GM12878 (cell line): ENCODE measurements around the gene GYPC. TPM values are rescaled to one million over a fixed set of nuclear protein-coding genes. Genes with fewer than 3 reads are reported as not detected.

Source experiments
- ATAC-seq: fragments of 200-7000 bp; cut with Tn5 transposase; 3 replicates; pipeline ENCODE4 v1.9.1; 2020; ENCODE audit warnings: mild to moderate bottlenecking, moderate library complexity
- BruUV-seq: library from RNA; stranded (reverse); fragments of 400-500 nt; replicated peaks from 2 replicates; lab custom pipeline; 2021; lab: Mats Ljungman, UMichigan
- CTCF ChIA-PET: fragments of 300-600 bp; sonication (Branson Sonifier 250); formaldehyde crosslinking; extraction: SDS; loops from one replicate; lab custom pipeline; 2021; ENCODE audit warnings: inconsistent platforms; lab: Yijun Ruan, JAX
- POLR2A ChIA-PET: fragments of 350-600 bp; formaldehyde crosslinking; extraction: SDS; loops from one replicate; lab custom pipeline; 2021; ENCODE audit warnings: inconsistent platforms; lab: Charles Lee
- RAD21 ChIA-PET: fragments of 300-600 bp; sonication (Branson Sonifier 250); formaldehyde crosslinking; loops from one replicate; lab custom pipeline; 2023; ENCODE audit warnings: antibody characterized with exemption; ENCODE audit not compliant: unreplicated experiment; lab: Charles Lee
- SMC1A ChIA-PET: fragments of 300-600 bp; sonication (Branson Sonifier 250); formaldehyde crosslinking; loops from one replicate; lab custom pipeline; 2023; ENCODE audit not compliant: unreplicated experiment, uncharacterized antibody; lab: Charles Lee
- DNase-seq: peaks from one replicate; pipeline ENCODE4 v3.0.0-alpha.2; 2011; ENCODE audit warnings: low read depth, low spot score
- FAIRE-seq: peaks from 3 replicates; lab custom pipeline; 2011; peaks lifted over from hg19 to GRCh38; lab: Jason Lieb, UNC
- H2AFZ ChIP-seq: 2 replicates; pipeline ENCODE4 v1.6.0; 2011; ENCODE audit warnings: low read depth, low read length, control low read depth; ENCODE audit not compliant: control insufficient read depth
- H3K27ac ChIP-seq: 2 replicates; pipeline ENCODE4 v1.5.1; 2011; ENCODE audit warnings: control low read depth; ENCODE audit not compliant: control insufficient read depth, insufficient read depth
- H3K27me3 ChIP-seq, 2 experiments: replicated peaks in 1 of 2; 2 replicates each; pipeline versions ENCODE4 v1.6.0 to v1.6.1; 2011; ENCODE audit warnings: low read length in 1 of 2; ENCODE audit not compliant: control insufficient read depth in 2 of 2, insufficient read depth in 2 of 2
- H3K36me3 ChIP-seq, 2 experiments: 2 replicates each; pipeline ENCODE4 v1.5.1; 2011; ENCODE audit warnings: low read length in 1 of 2; ENCODE audit not compliant: control insufficient read depth in 2 of 2, insufficient read depth in 2 of 2
- H3K4me1 ChIP-seq: 2 replicates; pipeline ENCODE4 v1.6.1; 2011; ENCODE audit warnings: mild to moderate bottlenecking, low read length, moderate library complexity, mixed read lengths; ENCODE audit not compliant: control insufficient read depth, insufficient read depth
- H3K4me2 ChIP-seq: 2 replicates; pipeline ENCODE4 v1.6.0; 2011; ENCODE audit warnings: control low read depth; ENCODE audit not compliant: control insufficient read depth, insufficient read depth
- H3K4me3 ChIP-seq: fragments of 200-600 bp; sonication (generic); 2 replicates; pipeline ENCODE4 v1.5.1; 2016
- H3K79me2 ChIP-seq: 2 replicates; pipeline ENCODE4 v1.6.0; 2011; ENCODE audit warnings: low read length; ENCODE audit not compliant: control insufficient read depth, insufficient read depth
- H3K9ac ChIP-seq: 2 replicates; pipeline ENCODE4 v1.8.0; 2011; ENCODE audit warnings: low read length, control low read depth, mixed read lengths; ENCODE audit not compliant: control insufficient read depth, insufficient read depth
- H3K9me3 ChIP-seq: replicated peaks from 3 replicates; pipeline ENCODE4 v1.5.1; 2011; ENCODE audit warnings: mild to moderate bottlenecking, low read length; ENCODE audit not compliant: control insufficient read depth, insufficient read depth
- H4K20me1 ChIP-seq: 2 replicates; pipeline ENCODE4 v1.6.0; 2011; ENCODE audit not compliant: control insufficient read depth, insufficient read depth
- BCL3 ChIP-seq: IDR thresholded peaks from 2 replicates; pipeline ENCODE4 v1.6.1; 2011; ENCODE audit warnings: borderline replicate concordance, low read depth, mild to moderate bottlenecking, moderate library complexity, low read length; ENCODE audit not compliant: insufficient read depth, poor library complexity, severe bottlenecking
- CHD4 ChIP-seq: fragments of 200-600 bp; sonication (generic); IDR thresholded peaks from 2 replicates; pipeline ENCODE4 v1.6.1; 2016; ENCODE audit warnings: mild to moderate bottlenecking
- ETV6 ChIP-seq, 2 experiments: fragments of 450-650 bp in 1 of 2; IDR thresholded peaks in 1 of 2; conservative IDR thresholded peaks in 1 of 2; 2 replicates each; pipeline ENCODE4 v1.6.1; 2014; ENCODE audit warnings: antibody characterized with exemption in 1 of 2, borderline replicate concordance in 1 of 2, low read depth in 1 of 2, mild to moderate bottlenecking in 1 of 2, moderate library complexity in 1 of 2
- LARP7 ChIP-seq: fragments of 450-650 bp; IDR thresholded peaks from 2 replicates; pipeline ENCODE4 v1.6.1; 2017; ENCODE audit warnings: mild to moderate bottlenecking
- NFYA ChIP-seq: IDR thresholded peaks from 2 replicates; pipeline ENCODE4 v1.6.1; 2011; ENCODE audit warnings: low read depth, mild to moderate bottlenecking, low read length, improper control_type of control experiment, borderline replicate concordance
- PKNOX1 ChIP-seq: fragments of 450-650 bp; IDR thresholded peaks from 2 replicates; pipeline ENCODE4 v1.6.1; 2016; ENCODE audit warnings: mild to moderate bottlenecking
- PML ChIP-seq: IDR thresholded peaks from 2 replicates; pipeline ENCODE4 v1.6.1; 2012; ENCODE audit warnings: low read length, inconsistent platforms
- POU2F2 ChIP-seq: IDR thresholded peaks from 3 replicates; pipeline ENCODE4 v1.6.1; 2011; ENCODE audit warnings: low read depth, mild to moderate bottlenecking, low read length, borderline replicate concordance
- RELA ChIP-seq: fragments of 450-650 bp; IDR thresholded peaks from 2 replicates; pipeline ENCODE4 v1.8.0; 2014; ENCODE audit warnings: borderline replicate concordance; ENCODE audit not compliant: partially characterized antibody
- RFX5 ChIP-seq: IDR thresholded peaks from 2 replicates; pipeline ENCODE4 v1.6.1; 2011; ENCODE audit warnings: low read depth, low read length, improper control_type of control experiment
- SMAD5 ChIP-seq: IDR thresholded peaks from 2 replicates; pipeline ENCODE4 v1.6.1; 2016; ENCODE audit warnings: antibody characterized with exemption, low read depth
- SPI1 ChIP-seq: IDR thresholded peaks from 2 replicates; pipeline ENCODE4 v1.6.1; 2011; ENCODE audit warnings: low read depth, mild to moderate bottlenecking, low read length, moderate library complexity, borderline replicate concordance; ENCODE audit not compliant: insufficient read depth
- TBL1XR1 ChIP-seq: IDR thresholded peaks from 2 replicates; pipeline ENCODE4 v1.6.1; 2012; ENCODE audit warnings: low read depth, low read length, improper control_type of control experiment
- ZBTB4 ChIP-seq: fragments of 450-650 bp; formaldehyde crosslinking; IDR thresholded peaks from 2 replicates; pipeline ENCODE4 v1.4.0; 2022; ENCODE audit warnings: mild to moderate bottlenecking, moderate library complexity
- ZBTB40 ChIP-seq: fragments of 450-650 bp; IDR thresholded peaks from 2 replicates; pipeline ENCODE4 v1.6.1; 2016; ENCODE audit warnings: mild to moderate bottlenecking, moderate library complexity, borderline replicate concordance
- WGBS: methylation state at CpG from one replicate; pipeline ENCODE4 v1.1.6; 2016; ENCODE audit warnings: low lambda C conversion rate; ENCODE audit not compliant: insufficient replicate concordance, insufficient coverage; ENCODE audit errors: missing lambda C conversion rate; 5-methylcytosine and 5-hydroxymethylcytosine counted together
- in situ Hi-C: fragments of 300-500 bp; cut with MboI; formaldehyde crosslinking; loops from 9 replicates; pipeline ENCODE4 v1.14.3; 2018; ENCODE audit warnings: mixed read lengths
- intact Hi-C: fragments of 100-400 bp; cut with micrococcal nuclease; formaldehyde crosslinking; loops from one replicate; pipeline ENCODE4 v1.14.2; 2022; ENCODE audit not compliant: unreplicated experiment
- polyA plus RNA-seq, 11 experiments: library from polyadenylated mRNA; depleted of rRNA in 4 of 11; unstranded in 6 of 11; stranded (reverse) in 5 of 11; fragments of >200 nt; fragmentation: Nextera tagmentation in 4 of 11; fragmentation: Illumina TruSeq in 1 of 11; extraction: Ambion mirVana in 4 of 11; extraction: Trizol in 1 of 11; gene quantifications; 1 replicate in 1 of 11; 2 replicates in 10 of 11; pipeline versions ENCODE4 v1.2.1 to v1.2.3, GENCODE V29; 2011 to 2016; ENCODE audit warnings: inconsistent platforms in 2 of 11, missing spikeins in 2 of 11, low read depth in 1 of 11
- total RNA-seq, 4 experiments: library from RNA; depleted of rRNA in 3 of 4; stranded (reverse); fragments of >200 nt in 3 of 4; fragmentation: Illumina TruSeq in 1 of 4; extraction: Trizol in 1 of 4; gene quantifications; 2 replicates each; pipeline versions ENCODE4 v1.2.1 to v1.2.3, GENCODE V29; 2013 to 2021

Gene GYPC
- total and polyA plus RNA-seq, 10 of the 15 experiments (the other 5 are each of a cell fraction or from before 2014, with no cell fraction given), result 26.2 to 150 (median 81.4) TPM

- in situ Hi-C loops (no loop called here), intact Hi-C loops (no loop called here)
- no peaks in the 10 kb centered on the region for H4K20me1 ChIP-seq
- no peaks in the 10 kb centered on the region for H3K4me1 ChIP-seq
- DNase-seq (no peak), ATAC-seq (no peak), FAIRE-seq (no peak)
- CTCF ChIA-PET, result no interaction called here
- POLR2A ChIA-PET, result interaction anchor here (0.6 kb wide), 1 partner anchor 11 kb away, joined by 3 read pairs; no protein-coding TSS in a partner anchor
- no peaks in the 10 kb centered on the region for H3K27me3 ChIP-seq
- H3K9me3 ChIP-seq, result no peaks in the 10 kb centered on the region
- BruUV-seq, result no TSS peak
- RAD21 ChIA-PET, result interaction anchor here (0.6 kb wide), 1 partner anchor 21 kb away, joined by 3 read pairs; no protein-coding TSS in a partner anchor
- H3K4me3 ChIP-seq, result no peak overlapping the region
- no peak overlapping the region for H3K9ac ChIP-seq
- SMC1A ChIA-PET, result no interaction called here
- no peak overlapping the region for H3K4me2 ChIP-seq
- H3K27ac ChIP-seq, result no peak overlapping the region
- H3K79me2 ChIP-seq, result no peaks in the 10 kb centered on the region; the same call in 1 of the 2 replicates
- no peak overlapping the region for H2AFZ ChIP-seq
- peaks cover 0 to 7% of the 10 kb centered on the region in 2 experiments; a peak in 1 of 4 replicates for H3K36me3 ChIP-seq
- no peak for TF ChIP-seq CHD4
- TF ChIP-seq ETV6 (conservative IDR thresholded peaks at IDR 0.05 in 1 of 2, IDR thresholded peaks at IDR 0.05 in 1 of 2; ENCODE audit: borderline replicate concordance in 1 of 2, low read depth in 1 of 2), result no peak
- no peak for TF ChIP-seq ZBTB4 (CRISPR knock-in tag)
- no peak for TF ChIP-seq PKNOX1
- TF ChIP-seq RELA, result no peak
- no peak for TF ChIP-seq LARP7
- no peak for TF ChIP-seq SPI1
- no peak for TF ChIP-seq RFX5
- TF ChIP-seq ZBTB40, result no peak
- TF ChIP-seq BCL3, result no peak
- no peak for TF ChIP-seq PML
- no peak for TF ChIP-seq POU2F2
- no peak for TF ChIP-seq NFYA
- no peak for TF ChIP-seq SMAD5
- TF ChIP-seq TBL1XR1, result no peak
- TF ChIP-seq, all 136 proteins: peak for 0
- 98% methylated on average over 6 of the region's 6 CpGs for WGBS
Measured at GRCh38 chr2:126681505-126681904, 25.5 kb downstream of the GYPC start.
